HG02642 (cell line): ENCODE measurements around the gene SNAP47.

Experiments used
- ATAC-seq: cut with Tn5 transposase; IDR thresholded peaks from one replicate; pipeline ENCODE4 v1.9.1; 2021; ENCODE audit warnings: mild to moderate bottlenecking; ENCODE audit not compliant: unreplicated experiment, poor library complexity

SNAP47 gene

GRCh38 chr1:227779685-227780084 is 44.5 kb downstream of the SNAP47 start:
- ATAC-seq, result no peak

DNA sequence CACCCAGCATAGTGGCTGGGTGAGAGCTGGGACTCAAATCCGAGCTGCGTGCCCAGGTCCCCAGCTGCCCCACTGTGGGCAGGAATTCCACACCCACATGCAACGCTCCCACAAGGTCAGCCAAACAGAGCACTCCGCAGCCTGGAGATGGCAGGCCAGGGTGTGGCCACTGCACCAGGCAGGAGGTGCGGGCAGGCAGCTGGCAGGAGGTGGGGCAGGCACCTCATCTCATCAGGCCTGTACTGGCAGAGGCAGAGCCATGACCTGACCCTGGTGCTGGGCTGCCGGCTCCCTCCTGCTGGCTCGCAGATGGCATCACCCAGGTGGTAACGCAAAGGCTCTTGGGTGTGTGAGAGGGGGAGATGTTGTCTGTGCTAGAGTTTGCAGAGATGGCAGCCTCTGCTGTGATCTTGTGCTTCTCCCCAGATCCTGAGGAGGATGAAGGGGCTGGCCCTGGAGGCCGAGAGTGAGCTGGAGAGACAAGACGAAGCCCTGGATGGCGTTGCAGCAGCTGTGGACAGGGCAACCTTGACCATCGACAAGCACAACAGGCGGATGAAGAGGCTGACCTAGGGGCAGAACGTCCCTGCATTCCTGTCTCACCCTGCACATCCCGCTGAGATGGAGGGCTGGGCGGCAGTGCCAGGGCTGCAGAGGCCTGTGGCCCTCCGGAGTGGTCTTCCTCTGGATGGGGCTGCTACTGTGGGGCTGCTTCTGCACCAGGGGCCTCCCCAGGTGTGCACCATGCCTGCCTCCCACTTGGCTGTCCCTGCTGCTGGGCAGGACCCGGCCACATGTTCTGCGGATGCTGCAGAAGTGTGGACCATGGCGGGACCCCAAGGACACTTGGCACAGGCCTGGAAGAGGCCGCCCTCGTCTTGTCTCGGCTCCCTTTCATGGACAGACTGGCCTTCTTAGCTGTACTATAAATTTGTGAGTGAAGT is 45.1 kb downstream of the SNAP47 start:
- ATAC-seq, result no peak

- no peak for ATAC-seq
Observed at GRCh38 chr1:227781314-227781930, 46.2 kb downstream of the SNAP47 start.

DNA sequence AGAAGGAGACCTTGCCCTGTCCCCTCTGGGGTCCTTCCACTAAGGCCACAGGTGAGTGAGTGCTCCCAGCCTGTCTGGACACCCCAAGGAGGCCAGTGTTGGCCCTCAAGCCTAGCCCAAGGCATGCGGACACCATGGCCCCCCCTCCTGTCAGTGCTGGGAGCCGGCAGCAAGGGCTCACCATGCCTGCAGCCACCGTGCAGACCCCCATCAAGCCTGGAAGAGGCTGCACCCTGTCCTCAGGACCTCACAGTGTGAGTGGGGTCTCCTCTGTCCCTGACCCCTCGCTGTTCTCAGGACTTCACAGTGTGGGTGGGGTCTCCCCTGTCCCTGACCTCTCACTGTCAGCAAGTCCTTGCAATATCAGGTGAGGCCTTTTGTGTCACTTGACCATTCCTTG is 47.0 kb downstream of the SNAP47 start:
- ATAC-seq, result no peak

DNA sequence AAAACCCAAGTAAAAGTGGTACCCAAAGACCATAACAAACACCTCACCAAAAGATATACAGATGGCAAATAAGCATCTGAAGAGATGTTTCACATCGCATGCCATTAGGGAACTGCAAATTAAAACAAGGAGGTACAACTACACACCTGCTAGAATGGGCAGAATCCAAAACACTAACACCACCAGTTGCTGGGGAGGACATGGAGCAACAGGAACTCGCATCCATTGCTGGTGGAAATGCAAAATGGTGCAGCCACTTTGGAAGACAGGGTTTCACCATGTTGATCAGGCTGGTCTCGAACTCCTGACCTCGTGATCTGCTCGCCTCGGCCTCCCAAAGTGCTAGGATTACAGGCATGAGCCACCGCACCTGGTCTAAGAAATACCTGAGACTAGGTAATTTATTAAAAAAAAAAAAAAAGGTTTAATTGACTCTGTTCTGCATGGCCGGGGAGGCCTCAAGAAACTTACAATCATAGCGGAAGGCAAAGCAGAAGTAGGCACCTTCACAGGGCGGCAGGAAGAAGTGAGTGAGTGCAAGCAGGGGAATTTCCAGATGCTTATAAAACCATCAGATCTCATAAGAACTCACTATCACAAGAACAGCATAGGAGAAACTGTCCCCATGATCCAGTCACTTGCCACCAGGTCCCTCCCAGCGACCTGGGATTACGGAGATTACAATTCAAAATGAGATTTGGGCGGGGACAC is 50.0 kb downstream of the SNAP47 start:
- ATAC-seq, result no peak

GRCh38 chr1:227785805-227786671 is 50.8 kb downstream of the SNAP47 start:
- ATAC-seq, result no peak

GRCh38 chr1:227786673-227787512 is 51.7 kb downstream of the SNAP47 start:
- peak; percentile 5 for ATAC-seq

DNA sequence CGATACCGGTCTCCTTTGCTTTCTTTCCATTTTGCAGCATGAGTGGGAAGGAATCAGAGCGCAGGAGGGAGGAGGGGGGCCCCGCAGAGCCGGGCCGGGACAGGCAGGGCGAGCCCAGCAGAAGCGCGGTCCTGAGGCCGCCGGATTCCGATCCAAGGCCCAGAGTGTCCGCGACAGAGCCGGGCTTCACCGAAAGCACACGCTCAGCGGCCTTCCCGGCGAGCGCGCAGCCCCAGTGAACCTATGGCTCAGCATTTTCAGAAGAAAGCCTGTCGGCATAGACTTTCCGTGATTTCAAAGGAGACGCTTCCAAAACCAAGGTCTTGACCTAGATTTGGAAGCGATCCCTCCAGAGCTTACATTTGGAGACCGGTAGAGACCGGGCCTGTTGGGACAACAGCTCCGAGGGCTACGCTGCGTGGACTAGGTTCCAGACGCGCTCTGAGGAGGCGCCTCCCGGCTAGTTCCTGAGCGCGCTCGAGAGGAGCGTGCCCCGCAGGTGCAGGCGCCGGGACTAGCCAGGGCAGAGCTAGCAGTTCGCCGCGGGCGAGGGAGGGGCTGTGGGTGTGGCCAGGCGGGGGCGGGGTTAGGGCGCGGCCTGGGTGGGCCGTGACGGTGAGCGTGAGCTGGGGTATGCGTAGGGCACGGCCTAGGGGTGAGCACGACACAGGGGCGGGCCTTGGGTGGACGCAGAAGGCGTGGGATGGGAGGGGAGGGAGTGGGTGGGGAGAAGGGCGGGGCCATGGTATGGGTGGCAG is 52.5 kb downstream of the SNAP47 start:
- peak; percentile 93 for ATAC-seq

DNA sequence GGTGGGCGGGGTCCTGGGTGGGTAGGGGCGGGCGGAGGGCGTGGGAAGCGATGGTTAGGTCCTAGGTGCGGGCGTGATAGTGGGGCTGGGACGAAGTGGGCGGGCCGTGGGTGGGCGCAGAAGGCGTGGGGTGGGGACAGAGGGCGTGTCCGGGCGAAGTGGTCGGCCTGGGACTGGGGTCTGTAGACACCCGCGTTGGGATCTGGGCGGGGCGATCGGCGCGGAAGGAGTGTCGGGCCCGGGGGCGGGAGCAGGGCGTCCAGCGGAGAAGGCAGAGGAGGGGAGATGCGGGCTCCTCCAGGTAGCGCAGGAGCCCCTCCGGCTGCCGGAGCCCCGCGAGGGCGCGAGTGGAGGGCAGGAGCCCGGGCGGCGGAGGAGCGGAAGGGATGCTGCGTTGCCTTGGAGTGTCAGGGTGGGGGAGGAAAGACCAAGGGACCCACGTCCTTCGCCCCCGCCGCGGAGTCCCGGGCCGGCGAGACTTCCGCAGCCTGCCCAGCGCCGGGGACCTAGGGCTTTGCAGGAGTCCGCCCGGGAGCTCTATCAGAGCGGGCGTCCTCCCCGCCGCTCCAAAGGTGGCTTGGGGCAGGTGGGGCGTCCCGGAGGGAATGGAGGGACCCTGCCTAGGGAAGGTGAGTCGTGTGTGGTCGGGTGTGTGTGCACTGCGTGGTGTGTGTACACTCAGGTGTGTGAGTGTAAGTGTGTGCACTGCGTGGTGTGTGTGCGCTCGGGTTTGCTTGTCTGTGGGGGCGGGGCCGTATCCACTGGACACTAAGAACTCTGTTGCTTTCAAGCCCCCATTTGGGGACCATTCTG is 53.2 kb downstream of the SNAP47 start:
- ATAC-seq, result peak; percentile 65

DNA sequence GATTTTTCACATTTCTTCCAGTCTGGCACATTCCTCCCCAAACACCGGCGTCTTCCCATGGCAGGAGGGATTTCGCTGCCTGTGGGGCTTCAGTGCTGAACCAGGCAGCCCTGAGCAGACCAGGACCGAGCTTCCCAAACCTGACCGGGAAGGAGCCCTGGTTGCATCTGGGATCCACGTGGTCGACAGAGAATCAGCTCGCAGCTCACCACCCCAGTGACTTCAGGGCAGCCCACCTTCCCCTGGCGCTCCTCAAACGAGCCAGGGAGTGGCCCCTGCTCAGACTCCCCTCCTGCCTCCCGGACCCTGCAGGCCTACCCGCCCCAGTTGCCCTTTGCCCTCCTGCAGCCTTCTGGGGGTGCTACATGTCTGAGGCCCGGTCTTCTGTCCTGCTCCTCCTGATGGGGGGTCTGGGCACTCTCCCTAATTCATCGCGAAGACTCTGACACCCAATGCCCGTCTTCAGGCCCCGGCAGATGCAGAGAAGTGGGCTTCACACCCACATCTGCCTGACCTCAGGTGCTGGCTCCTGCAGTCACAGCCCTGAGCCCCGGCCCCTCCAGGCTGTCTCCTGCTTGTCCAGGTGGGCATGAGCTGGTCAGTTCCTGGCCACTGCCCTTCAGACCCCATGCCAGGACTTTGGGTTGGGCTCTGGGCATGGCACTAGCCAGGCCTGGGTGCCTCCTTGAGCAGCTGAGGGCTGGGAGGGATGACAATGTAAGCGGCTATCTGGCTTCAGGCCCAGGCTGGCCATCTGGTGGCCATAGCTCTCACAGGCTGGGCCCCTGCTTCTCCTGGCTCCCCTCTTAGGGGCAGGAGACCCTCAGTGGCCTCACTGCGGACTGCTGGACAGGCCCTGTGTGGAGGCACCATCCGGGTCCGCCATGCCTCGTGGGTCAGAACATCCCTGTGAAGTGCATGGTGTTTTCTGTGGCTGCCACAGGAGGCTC is 54.1 kb downstream of the SNAP47 start:
- ATAC-seq, result no peak

DNA sequence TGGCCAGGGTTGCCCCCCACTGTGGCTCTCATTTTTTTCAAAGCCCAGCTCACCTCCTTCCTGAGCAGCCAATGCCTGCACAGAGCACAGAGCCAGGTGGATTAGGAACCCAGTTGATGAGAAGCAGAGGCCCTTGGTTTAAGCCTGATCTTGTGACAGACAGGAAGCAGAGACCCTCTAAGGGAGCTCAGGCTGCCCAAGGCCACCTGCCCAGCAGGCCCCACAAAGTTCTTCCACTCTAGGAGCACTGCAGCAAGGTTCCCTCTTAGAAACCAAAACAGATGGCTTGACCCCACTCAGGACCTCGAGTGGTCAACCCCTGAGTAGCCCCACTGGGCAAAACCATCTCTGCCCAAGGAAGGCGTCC is 54.8 kb downstream of the SNAP47 start:
- no peak for ATAC-seq

GRCh38 chr1:227790868-227791267 is 55.6 kb downstream of the SNAP47 start:
- ATAC-seq, result no peak

DNA sequence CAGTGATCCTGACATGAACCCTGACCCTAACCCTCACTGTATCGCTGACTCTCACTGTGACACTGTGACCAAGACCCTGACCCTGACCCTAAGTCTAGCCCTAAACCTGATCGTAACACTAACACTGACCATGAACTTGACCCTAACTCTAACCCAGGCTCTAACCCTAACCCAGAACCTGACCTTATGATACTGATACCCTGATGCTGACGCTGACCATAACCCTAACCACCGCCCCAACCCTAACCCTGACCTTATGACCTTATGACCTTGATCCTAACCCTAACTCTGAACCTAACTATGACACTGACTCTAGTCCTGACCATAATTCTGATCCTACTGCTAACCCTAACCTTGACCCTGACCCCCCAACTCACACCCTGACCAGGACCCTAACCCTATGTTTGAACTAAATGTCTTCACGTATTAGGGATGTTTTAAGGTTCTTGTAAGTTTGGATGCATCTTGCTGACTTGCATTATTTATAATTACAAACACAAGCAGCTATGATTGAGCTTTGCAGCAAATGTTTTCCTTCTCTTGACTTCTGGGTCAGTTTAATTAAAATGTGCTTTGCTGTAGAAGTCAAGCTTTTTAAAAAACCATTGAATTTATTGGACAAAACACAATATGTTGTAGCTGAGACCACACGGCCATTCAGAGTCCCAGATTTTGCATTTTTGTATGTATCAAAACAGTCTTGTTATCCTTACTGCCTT is 56.3 kb downstream of the SNAP47 start:
- no peak for ATAC-seq

- no peak for ATAC-seq
Observed at GRCh38 chr1:227792216-227793078, 57.2 kb downstream of the SNAP47 start.
